Esophagus (tissue), 2 donors: ENCODE data around the gene FANCC. TPM values are rescaled to one million over a fixed set of nuclear protein-coding genes. Genes with fewer than 3 reads are reported as not detected.

Source experiments
- H3K27ac ChIP-seq, 2 donors: one replicate each; pipeline ENCODE4 v1.5.1; 2013; ENCODE audit warnings: low read depth in 2 of 2, mild to moderate bottlenecking in 2 of 2, inconsistent platforms in 1 of 2, low read length in 1 of 2, moderate library complexity in 1 of 2
- H3K27me3 ChIP-seq, 2 donors: one replicate each; pipeline ENCODE4 v1.6.1; 2013; ENCODE audit warnings: low read length in 2 of 2, control low read depth in 1 of 2, mild to moderate bottlenecking in 1 of 2; ENCODE audit not compliant: insufficient read depth in 2 of 2, control insufficient read depth in 1 of 2
- H3K36me3 ChIP-seq, 2 donors: one replicate each; pipeline ENCODE4 v1.6.1; 2013; ENCODE audit warnings: low read length in 1 of 2; ENCODE audit not compliant: control insufficient read depth in 2 of 2, insufficient read depth in 2 of 2
- H3K4me1 ChIP-seq, 2 donors: one replicate each; pipeline ENCODE4 v1.6.1; 2013; ENCODE audit warnings: low read length in 1 of 2; ENCODE audit not compliant: control insufficient read depth in 2 of 2, insufficient read depth in 2 of 2
- H3K4me3 ChIP-seq, 2 donors: one replicate each; pipeline ENCODE4 v1.5.1; 2013; ENCODE audit warnings: low read length in 2 of 2, mild to moderate bottlenecking in 2 of 2, low read depth in 1 of 2, moderate library complexity in 1 of 2
- H3K9me3 ChIP-seq, 2 donors: one replicate each; pipeline ENCODE4 v1.6.1; 2013; ENCODE audit warnings: mild to moderate bottlenecking in 2 of 2, low read depth in 1 of 2, low read length in 1 of 2, moderate library complexity in 1 of 2; ENCODE audit not compliant: control insufficient read depth in 2 of 2, insufficient read depth in 1 of 2
- WGBS, 2 donors: extraction: QIAGEN DNeasy Blood & Tissue Kit; methylation state at CpG; one replicate each; pipeline ENCODE4 v1.1.7; 2013; 5-methylcytosine and 5-hydroxymethylcytosine counted together
- polyA plus RNA-seq, 2 donors: library from polyadenylated mRNA; stranded (reverse); fragments of 200-250 nt; gene quantifications; one replicate each; pipeline ENCODE4 v1.2.3, GENCODE V29; 2013
- donor health status: healthy with polysubstance abuse.
- donor health status: Bipolar disorder and iron deficiency.

Gene FANCC
- polyA plus RNA-seq = 1 to 10 TPM; 2.5 to 3.6 TPM

GRCh38 chr9:95317119-95317892 is at the start of gene FANCC:
Gene FANCC (minus strand): TSS chr9:95317709. CDS start chr9:95249291, 68,418 bp downstream.
- peak within 1 kb of the TSS; percentile 62 to 95 for H3K4me3 ChIP-seq
- H3K4me1 ChIP-seq = peaks cover 3 to 5% of the 10 kb centered on the region in 2 donors
- no peaks in the 10 kb centered on the region for H3K9me3 ChIP-seq
- peak within 1 kb of the TSS; percentile 84 to 94 for H3K27ac ChIP-seq
- H3K36me3 ChIP-seq = no peaks in the 10 kb centered on the region
- no peaks in the 10 kb centered on the region for H3K27me3 ChIP-seq
- WGBS, 2 donors = 0 to 1% methylated on average over 67 to 89 of the region's 89 CpGs

- H3K36me3 ChIP-seq = no peaks in the 10 kb centered on the region
- 75 to 82% methylated on average over 8 of the region's 8 CpGs for WGBS, 2 donors
These were observed 49.3 kb upstream of the FANCC start for GRCh38 chr9:95366731-95367325.

GRCh38 chr9:95365766-95366165 is 48.3 kb upstream of the FANCC start:
- H3K27me3 ChIP-seq = no peaks in the 10 kb centered on the region
- H3K4me3 ChIP-seq = no peak overlapping the region
- no peaks in the 10 kb centered on the region for H3K4me1 ChIP-seq
- no peak overlapping the region for H3K27ac ChIP-seq
- H3K36me3 ChIP-seq = no peaks in the 10 kb centered on the region
- WGBS, 2 donors = 47 to 75% methylated on average over 4 of the region's 4 CpGs
- H3K9me3 ChIP-seq = peaks cover 0 to 2% of the 10 kb centered on the region in 2 donors

More at GRCh38 chr9:95366731-95367325, 49.3 kb upstream of the FANCC start:
- H3K27ac ChIP-seq = no peak overlapping the region
- H3K9me3 ChIP-seq = peaks cover 0 to 2% of the 10 kb centered on the region in 2 donors
- no peaks in the 10 kb centered on the region for H3K27me3 ChIP-seq
- H3K4me3 ChIP-seq = no peak overlapping the region
- no peaks in the 10 kb centered on the region for H3K4me1 ChIP-seq

- 59 to 65% methylated on average over 12 of the region's 12 CpGs for WGBS, 2 donors
- H3K36me3 ChIP-seq = no peaks in the 10 kb centered on the region
- H3K27ac ChIP-seq = no peak overlapping the region
- no peaks in the 10 kb centered on the region for H3K27me3 ChIP-seq
- no peaks in the 10 kb centered on the region for H3K4me1 ChIP-seq
- no peak overlapping the region for H3K4me3 ChIP-seq
- H3K9me3 ChIP-seq = no peaks in the 10 kb centered on the region
These were observed 45.7 kb upstream of the FANCC start for GRCh38 chr9:95363051-95363841.

- H3K4me3 ChIP-seq = no peak overlapping the region
- no peaks in the 10 kb centered on the region for H3K4me1 ChIP-seq
- no peaks in the 10 kb centered on the region for H3K27me3 ChIP-seq
- H3K27ac ChIP-seq = no peak overlapping the region
- H3K36me3 ChIP-seq = no peaks in the 10 kb centered on the region
- WGBS, 2 donors = 79 to 80% methylated on average over 8 of the region's 8 CpGs
- H3K9me3 ChIP-seq = no peaks in the 10 kb centered on the region
These were observed 43.4 kb upstream of the FANCC start for GRCh38 chr9:95360866-95361265.

- 91% methylated on average over 8 of the region's 8 CpGs for WGBS, 2 donors
- H3K27me3 ChIP-seq = no peaks in the 10 kb centered on the region
- H3K4me3 ChIP-seq = no peak overlapping the region
- H3K4me1 ChIP-seq = no peaks in the 10 kb centered on the region
- no peak overlapping the region for H3K27ac ChIP-seq
- no peaks in the 10 kb centered on the region for H3K36me3 ChIP-seq
- H3K9me3 ChIP-seq = no peaks in the 10 kb centered on the region
These were observed 39.8 kb upstream of the FANCC start for GRCh38 chr9:95357316-95357715.

- H3K27me3 ChIP-seq = no peaks in the 10 kb centered on the region
- WGBS, 2 donors = 81 to 82% methylated on average over 5 of the region's 5 CpGs
These were observed 38.0 kb upstream of the FANCC start for GRCh38 chr9:95355500-95355899.

GRCh38 chr9:95351051-95351450 is 33.5 kb upstream of the FANCC start:
- 93 to 95% methylated on average over 25 of the region's 25 CpGs for WGBS, 2 donors
- Histone ChIP-seq H3K27ac (no peak overlapping the region), H3K9me3 (no peaks in the 10 kb centered on the region), H3K36me3 (no peaks in the 10 kb centered on the region), H3K4me1 (peaks cover 5 to 10% of the 10 kb centered on the region in 2 donors), H3K4me3 (no peak overlapping the region), H3K27me3 (peaks cover 0 to 7% of the 10 kb centered on the region in 2 donors)

More at GRCh38 chr9:95355500-95355899, 38.0 kb upstream of the FANCC start:
- no peaks in the 10 kb centered on the region for H3K4me1 ChIP-seq
- no peaks in the 10 kb centered on the region for H3K9me3 ChIP-seq
- no peak overlapping the region for H3K4me3 ChIP-seq
- no peak overlapping the region for H3K27ac ChIP-seq
- no peaks in the 10 kb centered on the region for H3K36me3 ChIP-seq

GRCh38 chr9:95350266-95350665 is 32.8 kb upstream of the FANCC start:
- Histone ChIP-seq H3K27me3 (peaks cover 0 to 7% of the 10 kb centered on the region in 2 donors), H3K9me3 (no peaks in the 10 kb centered on the region), H3K4me1 (peaks cover 5 to 10% of the 10 kb centered on the region in 2 donors), H3K27ac (no peak overlapping the region), H3K4me3 (no peak overlapping the region), H3K36me3 (no peaks in the 10 kb centered on the region)
- WGBS, 2 donors = 77 to 80% methylated on average over 18 of the region's 18 CpGs
